ENCODE measurements around the gene NDUFS6. TPM values are rescaled to one million over a fixed set of nuclear protein-coding genes. Genes with fewer than 3 reads are reported as not detected.

The NDUFS6 gene
- total RNA-seq, 6 experiments from 2014 or later: 33.7 to 55.7 (median 46.2) TPM

DNA sequence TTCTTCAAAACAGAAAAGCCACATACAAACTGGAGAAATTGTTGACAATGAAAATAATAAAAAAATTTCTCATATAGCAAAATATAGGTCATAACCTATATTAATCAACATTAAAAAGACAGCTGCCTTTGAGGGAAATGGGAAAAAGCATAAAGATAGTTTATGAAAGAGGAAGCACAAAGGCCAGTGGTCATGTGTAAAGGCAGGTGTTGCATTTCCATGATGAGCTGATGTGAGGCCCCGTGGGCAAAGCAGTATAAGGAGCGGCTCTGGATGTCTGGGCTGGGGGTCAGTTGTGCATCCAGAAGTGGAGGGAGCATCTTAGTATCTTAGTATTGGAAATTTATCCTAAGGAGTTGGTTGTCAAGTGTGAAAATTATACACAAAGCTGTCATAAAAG, 18.3 kb downstream of the NDUFS6 start:
- H3K27me3 Mint-ChIP-seq (ENCODE audit: insufficient read depth): no peaks in the 10 kb centered on the region; the same call in 1 of the 2 replicates
- no peak overlapping the region for H3K4me3 Mint-ChIP-seq
- no peaks in the 10 kb centered on the region for H3K9me3 Mint-ChIP-seq
- peaks cover 52% of the 10 kb centered on the region for H3K36me3 Mint-ChIP-seq (ENCODE audit: low read depth)
- H3K27ac Mint-ChIP-seq: no peak overlapping the region
- DNase-seq: no peak
- no peaks in the 10 kb centered on the region for H3K4me1 Mint-ChIP-seq (ENCODE audit: low read depth)
- TF ChIP-seq, protein P1, sequence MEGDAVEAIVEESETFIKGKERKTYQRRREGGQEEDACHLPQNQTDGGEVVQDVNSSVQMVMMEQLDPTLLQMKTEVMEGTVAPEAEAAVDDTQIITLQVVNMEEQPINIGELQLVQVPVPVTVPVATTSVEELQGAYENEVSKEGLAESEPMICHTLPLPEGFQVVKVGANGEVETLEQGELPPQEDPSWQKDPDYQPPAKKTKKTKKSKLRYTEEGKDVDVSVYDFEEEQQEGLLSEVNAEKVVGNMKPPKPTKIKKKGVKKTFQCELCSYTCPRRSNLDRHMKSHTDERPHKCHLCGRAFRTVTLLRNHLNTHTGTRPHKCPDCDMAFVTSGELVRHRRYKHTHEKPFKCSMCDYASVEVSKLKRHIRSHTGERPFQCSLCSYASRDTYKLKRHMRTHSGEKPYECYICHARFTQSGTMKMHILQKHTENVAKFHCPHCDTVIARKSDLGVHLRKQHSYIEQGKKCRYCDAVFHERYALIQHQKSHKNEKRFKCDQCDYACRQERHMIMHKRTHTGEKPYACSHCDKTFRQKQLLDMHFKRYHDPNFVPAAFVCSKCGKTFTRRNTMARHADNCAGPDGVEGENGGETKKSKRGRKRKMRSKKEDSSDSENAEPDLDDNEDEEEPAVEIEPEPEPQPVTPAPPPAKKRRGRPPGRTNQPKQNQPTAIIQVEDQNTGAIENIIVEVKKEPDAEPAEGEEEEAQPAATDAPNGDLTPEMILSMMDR (IDR thresholded peaks at IDR 0.05): no peak

DNA sequence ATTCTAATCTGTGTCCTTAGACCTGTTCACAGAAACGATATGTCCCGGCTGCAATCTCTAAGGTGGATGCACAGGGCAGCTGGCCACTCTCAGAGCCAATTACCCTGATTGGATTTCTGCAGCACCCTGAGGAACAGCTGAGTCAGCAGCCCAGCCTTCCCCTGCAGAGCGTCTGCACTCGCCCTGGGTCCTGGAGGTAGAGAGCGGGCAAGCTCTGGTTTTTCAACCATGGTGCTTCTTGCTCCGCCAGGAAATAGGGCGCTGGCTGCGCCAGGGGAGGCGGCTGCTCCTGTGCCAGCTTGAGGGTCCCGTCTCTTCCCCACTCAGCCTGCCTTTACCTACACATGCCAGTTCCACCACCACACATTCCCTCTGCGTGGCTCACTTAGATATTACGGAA, 19.2 kb downstream of the NDUFS6 start:
- no peaks in the 10 kb centered on the region for H3K9me3 Mint-ChIP-seq
- H3K27ac Mint-ChIP-seq: no peak overlapping the region
- H3K27me3 Mint-ChIP-seq (ENCODE audit: insufficient read depth): no peaks in the 10 kb centered on the region; the same call in 1 of the 2 replicates
- no peak overlapping the region for H3K4me3 Mint-ChIP-seq
- H3K4me1 Mint-ChIP-seq (ENCODE audit: low read depth): no peaks in the 10 kb centered on the region
- peaks cover 47% of the 10 kb centered on the region for H3K36me3 Mint-ChIP-seq (ENCODE audit: low read depth)
- TF ChIP-seq, protein P1 (IDR thresholded peaks at IDR 0.05): no peak
- DNase-seq: no peak

DNA sequence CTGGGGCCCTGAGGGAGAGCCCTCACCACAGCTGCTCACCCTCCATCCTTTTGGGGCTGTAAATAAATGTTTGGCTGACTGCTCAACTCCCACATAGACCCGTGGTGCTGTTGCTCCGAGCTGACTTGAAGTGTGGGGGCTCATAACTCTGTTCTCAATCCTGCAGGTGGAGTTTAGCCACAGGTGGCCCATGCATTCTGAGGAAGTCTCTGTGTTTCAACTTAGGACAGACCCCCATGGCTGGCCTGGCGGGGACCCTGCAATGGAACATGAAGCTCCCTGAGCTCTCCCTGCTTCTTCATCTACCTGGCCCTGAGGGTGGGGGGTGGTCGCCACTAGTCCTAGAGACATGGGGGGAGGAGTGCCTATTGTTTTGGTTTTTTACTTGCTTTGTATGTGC, 19.7 kb downstream of the NDUFS6 start:
- TF ChIP-seq, protein P1 (IDR thresholded peaks at IDR 0.05): no peak
- Mint-ChIP-seq H3K4me3 (no peak overlapping the region), H3K36me3 (ENCODE audit: low read depth) (peaks cover 46% of the 10 kb centered on the region), H3K27me3 (ENCODE audit: insufficient read depth) (no peaks in the 10 kb centered on the region; the same call in 1 of the 2 replicates), H3K9me3 (no peaks in the 10 kb centered on the region), H3K27ac (no peak overlapping the region), H3K4me1 (ENCODE audit: low read depth) (no peaks in the 10 kb centered on the region)
- DNase-seq: no peak

DNA sequence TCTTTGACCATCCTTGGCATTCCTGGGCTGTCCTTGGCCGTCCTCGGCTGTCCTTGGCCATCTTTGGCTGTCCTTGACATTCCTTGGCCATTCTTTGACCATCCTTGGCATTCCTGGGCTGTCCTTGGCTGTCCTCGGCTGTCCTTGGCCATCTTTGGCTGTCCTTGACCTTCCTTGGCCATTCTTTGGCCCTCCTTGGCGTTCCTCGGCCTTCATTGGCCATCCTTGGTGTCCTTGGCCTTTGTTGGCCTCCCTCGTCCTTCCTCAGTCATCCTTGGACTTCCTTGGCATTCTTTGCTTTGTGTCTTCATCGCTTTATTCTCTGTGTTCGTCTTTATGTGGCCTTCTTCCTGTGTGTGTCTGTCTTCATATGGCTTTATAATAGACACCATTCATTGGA, 20.7 kb downstream of the NDUFS6 start:
- TF ChIP-seq, protein P1 (IDR thresholded peaks at IDR 0.05): no peak
- H3K4me1 Mint-ChIP-seq (ENCODE audit: low read depth): no peaks in the 10 kb centered on the region

DNA sequence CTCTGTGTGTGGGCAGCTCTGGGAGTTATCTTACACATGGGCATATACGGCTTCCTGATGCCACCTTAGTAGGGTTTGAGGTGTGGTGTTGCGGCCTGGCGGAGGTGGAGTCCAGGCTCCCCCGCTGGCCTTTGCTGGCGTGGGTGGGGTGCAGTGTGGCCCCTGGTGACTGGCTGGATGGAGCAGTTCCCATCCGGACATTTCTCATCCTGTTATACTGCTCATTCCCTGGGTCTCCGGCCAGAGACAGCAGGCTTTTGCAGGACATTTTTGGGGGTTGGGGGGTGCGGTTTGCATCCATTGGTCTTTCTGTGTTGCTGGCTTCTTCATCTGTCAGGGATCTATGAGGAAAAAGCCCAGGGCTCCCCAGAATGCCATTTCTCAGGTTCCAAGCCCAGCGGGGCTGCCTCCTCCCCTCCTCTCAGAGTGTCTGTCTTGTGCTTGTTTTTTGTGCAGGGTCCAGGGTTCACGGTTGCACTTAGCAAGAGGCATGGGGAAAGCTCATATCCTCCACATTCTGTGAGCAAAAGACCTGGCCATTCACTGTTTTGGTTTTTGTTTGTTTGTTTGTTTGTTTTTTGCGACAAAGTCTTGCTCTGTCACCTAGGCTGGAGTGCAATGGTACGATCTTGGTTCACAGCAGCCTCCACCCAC, 22.3 kb downstream of the NDUFS6 start:
- H3K27me3 Mint-ChIP-seq (ENCODE audit: insufficient read depth): no peaks in the 10 kb centered on the region
- DNase-seq: no peak
- H3K9me3 Mint-ChIP-seq: no peaks in the 10 kb centered on the region
- TF ChIP-seq, protein P1 (IDR thresholded peaks at IDR 0.05): no peak
- H3K36me3 Mint-ChIP-seq (ENCODE audit: low read depth): peaks cover 40% of the 10 kb centered on the region
- H3K27ac Mint-ChIP-seq: no peak overlapping the region
- no peak overlapping the region for H3K4me3 Mint-ChIP-seq
- no peaks in the 10 kb centered on the region for H3K4me1 Mint-ChIP-seq (ENCODE audit: low read depth)

More for the DNA sequence above, 20.7 kb downstream of the NDUFS6 start:
- no peak for DNase-seq
- H3K36me3 Mint-ChIP-seq (ENCODE audit: low read depth): peaks cover 45% of the 10 kb centered on the region
- no peaks in the 10 kb centered on the region for H3K9me3 Mint-ChIP-seq
- no peak overlapping the region for H3K27ac Mint-ChIP-seq
- no peaks in the 10 kb centered on the region; the same call in 1 of the 2 replicates for H3K27me3 Mint-ChIP-seq (ENCODE audit: insufficient read depth)
- H3K4me3 Mint-ChIP-seq: no peak overlapping the region

Measured in HFFc6 (cell line).